ENCODE data around the gene ATP6V1G1.
"Not testable (repeated sequence)": the region's sequence is repeated elsewhere in the genome, so short reads cannot be mapped to it uniquely, and the experiment has no call there.

Gene ATP6V1G1

GRCh38 chr9:114580609-114581193 lies 6.9 kb upstream of the ATP6V1G1 start:
- DNase-seq (ENCODE audit: low spot score): no peak

- DNase-seq (ENCODE audit: low spot score): no peak
These were observed 4.0 kb upstream of the ATP6V1G1 start for GRCh38 chr9:114583371-114584155.

- no peak for DNase-seq (ENCODE audit: low spot score)
These were observed 641 bp downstream of the ATP6V1G1 start for GRCh38 chr9:114588210-114588609.

- no peak for DNase-seq (ENCODE audit: low spot score)
These were observed 1.3 kb downstream of the ATP6V1G1 start for GRCh38 chr9:114588651-114589526.

GRCh38 chr9:114590328-114590727 lies 2.8 kb downstream of the ATP6V1G1 start:
- no peak for DNase-seq (ENCODE audit: low spot score)

GRCh38 chr9:114591291-114591787 lies 3.8 kb downstream of the ATP6V1G1 start:
- DNase-seq (ENCODE audit: low spot score): no peak

- no peak for DNase-seq (ENCODE audit: low spot score)
These were observed 4.3 kb downstream of the ATP6V1G1 start for GRCh38 chr9:114591849-114592248.

- no peak for DNase-seq (ENCODE audit: low spot score)
These were observed 4.8 kb downstream of the ATP6V1G1 start for GRCh38 chr9:114592356-114592755.

- DNase-seq (ENCODE audit: low spot score): no peak
These were observed 6.6 kb downstream of the ATP6V1G1 start for GRCh38 chr9:114594136-114594535.

GRCh38 chr9:114600502-114601248 lies 13.1 kb downstream of the ATP6V1G1 start:
- DNase-seq (ENCODE audit: low spot score): not testable (repeated sequence)

- DNase-seq (ENCODE audit: low spot score): not testable (repeated sequence)
These were observed 14.2 kb downstream of the ATP6V1G1 start for GRCh38 chr9:114601787-114602186.

- DNase-seq (ENCODE audit: low spot score): no peak
These were observed 15.1 kb downstream of the ATP6V1G1 start for GRCh38 chr9:114602620-114603019.

- no peak for DNase-seq (ENCODE audit: low spot score)
These were observed 15.7 kb downstream of the ATP6V1G1 start for GRCh38 chr9:114603248-114603647.

GRCh38 chr9:114604989-114605388 lies 17.4 kb downstream of the ATP6V1G1 start:
- DNase-seq (ENCODE audit: low spot score): no peak

GRCh38 chr9:114606068-114606467 lies 18.5 kb downstream of the ATP6V1G1 start:
- no peak for DNase-seq (ENCODE audit: low spot score)

- DNase-seq (ENCODE audit: low spot score): no peak
These were observed 19.1 kb downstream of the ATP6V1G1 start for GRCh38 chr9:114606597-114607207.

GRCh38 chr9:114607671-114608524 lies 20.3 kb downstream of the ATP6V1G1 start:
- DNase-seq (ENCODE audit: low spot score): no peak

GRCh38 chr9:114608525-114608796 lies 20.9 kb downstream of the ATP6V1G1 start:
- DNase-seq (ENCODE audit: low spot score): no peak

- DNase-seq (ENCODE audit: low spot score): peak; percentile 57
These were observed 24.1 kb downstream of the ATP6V1G1 start for GRCh38 chr9:114611516-114612271.

Measured in HuH-7 (cell line).